Vagina (tissue), 2 donors: ENCODE results near the gene C1orf232. TPM values are rescaled to one million over a fixed set of nuclear protein-coding genes. Genes with fewer than 3 reads are reported as not detected.
A peak's percentile ranks its signal among the peaks of the same experiment; 100 is the strongest.

Experiments
- DNase-seq, 2 donors: peaks; one replicate each; pipeline ENCODE4 v3.0.0-alpha.2; 2017; ENCODE audit errors: extremely low spot score in 2 of 2
- H3K27ac ChIP-seq: fragments of 200-600 bp; sonication (generic); one replicate; pipeline ENCODE4 v1.5.1; 2019
- H3K27me3 ChIP-seq: fragments of 200-600 bp; sonication (generic); one replicate; pipeline ENCODE4 v1.5.1; 2019
- H3K36me3 ChIP-seq, 2 donors: fragments of 200-600 bp; sonication (generic); one replicate each; pipeline ENCODE4 v1.5.1; 2017 to 2019
- H3K4me1 ChIP-seq: fragments of 200-600 bp; sonication (generic); one replicate; pipeline ENCODE4 v1.5.1; 2019
- H3K4me3 ChIP-seq, 2 donors: fragments of 200-600 bp; sonication (generic); 1 replicate in 1 of 2; 2 replicates in 1 of 2; pipeline ENCODE4 v1.5.1; 2016 to 2019
- H3K9me3 ChIP-seq: fragments of 200-600 bp; sonication (generic); one replicate; pipeline ENCODE4 v1.5.1; 2019
- CTCF ChIP-seq, 3 experiments: fragments of 450-650 bp in 2 of 3; fragments of 200-600 bp in 1 of 3; sonication (generic) in 1 of 3; IDR thresholded peaks; one replicate each; pipeline ENCODE4 v1.5.1; 2017 to 2019; ENCODE audit warnings: antibody characterized with exemption in 3 of 3, mild to moderate bottlenecking in 2 of 3, moderate library complexity in 2 of 3
- POLR2A ChIP-seq, 2 donors: fragments of 450-650 bp; IDR thresholded peaks; one replicate each; pipeline ENCODE4 v1.6.1; 2017; ENCODE audit warnings: antibody characterized with exemption in 2 of 2, mild to moderate bottlenecking in 2 of 2, moderate library complexity in 2 of 2
- POLR2AphosphoS5 ChIP-seq, 2 donors: sonication (generic); formaldehyde crosslinking; IDR thresholded peaks; one replicate each; pipeline ENCODE4 v1.9.0; 2017; ENCODE audit warnings: antibody characterized with exemption in 2 of 2, mild to moderate bottlenecking in 2 of 2, low read depth in 1 of 2; ENCODE audit not compliant: insufficient read depth in 1 of 2
- intact Hi-C: fragments of 100-400 bp; cut with DNase I; formaldehyde crosslinking; loops from one replicate; pipeline ENCODE4 v1.15.1; 2023
- total RNA-seq: library from RNA; depleted of rRNA; stranded (reverse); fragments of >200 nt; gene quantifications from one replicate; pipeline ENCODE4 v1.2.3, GENCODE V29; 2016

Gene C1orf232
- total RNA-seq, 1 donor from 2014 or later = not detected

- peaks cover 7% of the 10 kb centered on the region for H3K27me3 ChIP-seq
- DNase-seq = no peak
- H3K9me3 ChIP-seq = no peaks in the 10 kb centered on the region
These were observed 14.7 kb downstream of the C1orf232 start for GRCh38 chr1:26153966-26154532.

GRCh38 chr1:26148887-26149286 is 19.9 kb downstream of the C1orf232 start:
- TF ChIP-seq POLR2AphosphoS5 (IDR thresholded peaks at IDR 0.05; ENCODE audit: insufficient read depth in 1 of 2, low read depth in 1 of 2) = no peak
- TF ChIP-seq CTCF (IDR thresholded peaks at IDR 0.05) = no peak
- TF ChIP-seq POLR2A (IDR thresholded peaks at IDR 0.05) = no peak
- Histone ChIP-seq H3K9me3 (no peaks in the 10 kb centered on the region), H3K27ac (no peak overlapping the region), H3K27me3 (no peaks in the 10 kb centered on the region), H3K4me3 (no peak overlapping the region), H3K4me1 (no peaks in the 10 kb centered on the region), H3K36me3 (no peaks in the 10 kb centered on the region)
- intact Hi-C loops = no loop called here
- peak in 1 of 2 donors; percentile 75 for DNase-seq

More at GRCh38 chr1:26153966-26154532, 14.7 kb downstream of the C1orf232 start:
- Histone ChIP-seq H3K4me3 (no peak overlapping the region), H3K36me3 (no peaks in the 10 kb centered on the region), H3K4me1 (no peaks in the 10 kb centered on the region), H3K27ac (no peak overlapping the region)
- TF ChIP-seq POLR2AphosphoS5 (IDR thresholded peaks at IDR 0.05; ENCODE audit: insufficient read depth in 1 of 2, low read depth in 1 of 2) (no peak), CTCF (IDR thresholded peaks at IDR 0.05) (no peak), POLR2A (IDR thresholded peaks at IDR 0.05) (no peak)
- intact Hi-C loops = no loop called here

GRCh38 chr1:26145960-26146294 is 22.8 kb downstream of the C1orf232 start:
- intact Hi-C loops = no loop called here
- H3K4me3 ChIP-seq = no peak overlapping the region
- DNase-seq = no peak
- no peaks in the 10 kb centered on the region for H3K27me3 ChIP-seq
- H3K27ac ChIP-seq = no peak overlapping the region
- H3K36me3 ChIP-seq = no peaks in the 10 kb centered on the region
- H3K4me1 ChIP-seq = no peaks in the 10 kb centered on the region
- H3K9me3 ChIP-seq = no peaks in the 10 kb centered on the region
- TF ChIP-seq POLR2A (IDR thresholded peaks at IDR 0.05) = no peak

GRCh38 chr1:26145041-26145959 is 23.5 kb downstream of the C1orf232 start:
- TF ChIP-seq POLR2AphosphoS5 (IDR thresholded peaks at IDR 0.05; ENCODE audit: insufficient read depth in 1 of 2, low read depth in 1 of 2) (no peak), CTCF (IDR thresholded peaks at IDR 0.05) (peak; percentile 64 to 80 (median 71))
- Histone ChIP-seq H3K9me3 (no peaks in the 10 kb centered on the region), H3K36me3 (no peaks in the 10 kb centered on the region), H3K4me3 (no peak overlapping the region), H3K27ac (no peak overlapping the region), H3K4me1 (no peaks in the 10 kb centered on the region), H3K27me3 (no peaks in the 10 kb centered on the region)
- no peak for DNase-seq
- intact Hi-C loops = no loop called here

GRCh38 chr1:26142159-26142558 is 26.6 kb downstream of the C1orf232 start:
- H3K36me3 ChIP-seq = no peaks in the 10 kb centered on the region
- no peak overlapping the region for H3K27ac ChIP-seq
- TF ChIP-seq POLR2AphosphoS5 (IDR thresholded peaks at IDR 0.05; ENCODE audit: insufficient read depth in 1 of 2, low read depth in 1 of 2) (no peak), POLR2A (IDR thresholded peaks at IDR 0.05) (no peak), CTCF (IDR thresholded peaks at IDR 0.05) (no peak)
- DNase-seq = no peak
- intact Hi-C loops = loop anchor here (5.0 kb wide), 1 partner anchor 40 kb away; no protein-coding TSS in a partner anchor
- no peaks in the 10 kb centered on the region for H3K9me3 ChIP-seq
- no peak overlapping the region for H3K4me3 ChIP-seq
- H3K4me1 ChIP-seq = peaks cover 4% of the 10 kb centered on the region
- H3K27me3 ChIP-seq = no peaks in the 10 kb centered on the region
